ENCODE results near the gene NRG3.

Gene NRG3

DNA sequence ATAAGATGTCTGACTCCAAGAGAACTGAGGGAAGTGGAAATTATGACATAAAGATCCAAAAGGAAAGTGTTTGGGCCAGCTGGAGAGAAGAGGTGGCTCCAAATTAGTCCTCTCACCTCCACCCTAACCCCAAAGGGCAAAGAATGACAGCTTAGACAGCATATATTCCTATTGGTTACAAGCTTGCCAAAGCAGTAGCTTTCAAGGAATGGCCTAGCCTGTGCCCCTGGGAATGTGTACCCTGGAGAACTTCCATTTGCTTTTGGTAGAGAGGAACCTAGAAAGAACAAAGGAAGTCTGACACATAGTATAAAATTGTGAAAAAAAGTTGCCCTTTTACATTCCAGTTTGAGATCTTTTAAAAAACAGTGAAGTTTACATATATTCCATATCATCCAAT is 11.2 kb upstream of the NRG3 start (continued):
- no peak for TF ChIP-seq ZNF624 (tag by site-specific recombination; IDR thresholded peaks at IDR 0.05)
- TF ChIP-seq ZNF2 (tag by site-specific recombination; IDR thresholded peaks at IDR 0.05): no peak
- no peak for TF ChIP-seq KLF8 (tag by site-specific recombination; IDR thresholded peaks at IDR 0.05)
- TF ChIP-seq ZNF596 (tag by site-specific recombination; IDR thresholded peaks at IDR 0.05): no peak
- no peak for TF ChIP-seq HOXD13 (CRISPR knock-in tag; IDR thresholded peaks at IDR 0.05; ENCODE audit: borderline replicate concordance)
- no peak for TF ChIP-seq ZNF10 (tag by site-specific recombination; IDR thresholded peaks at IDR 0.05)

DNA sequence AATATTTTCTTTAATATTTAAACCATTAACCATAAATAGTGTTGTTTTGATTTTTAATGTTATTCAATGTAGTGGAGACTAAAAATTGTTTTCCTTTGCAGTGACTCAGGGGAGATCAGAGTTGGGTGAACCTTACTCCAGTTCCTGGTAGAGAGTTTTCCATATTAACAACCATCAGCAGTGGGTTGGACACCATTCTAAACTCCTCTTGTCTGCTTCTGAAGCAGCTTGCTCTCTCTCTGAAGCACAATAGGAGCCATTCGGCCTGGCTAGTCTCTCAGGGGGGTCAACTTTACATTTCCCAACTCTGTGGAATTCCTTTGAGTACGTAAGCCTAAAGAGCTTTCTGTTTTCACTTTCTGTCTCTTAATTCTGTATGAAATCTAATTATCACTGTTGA is 9.4 kb upstream of the NRG3 start:
- H3K4me1 ChIP-seq (ENCODE audit: control insufficient read depth, insufficient read depth, low read length): peaks cover 6% of the 10 kb centered on the region
- H3K36me3 ChIP-seq (ENCODE audit: control insufficient read depth in 2 of 2, insufficient read depth in 1 of 2, low read length in 2 of 2): no peaks in the 10 kb centered on the region
- H3K9me3 ChIP-seq (ENCODE audit: control insufficient read depth, insufficient read depth, low read depth, low read length): no peaks in the 10 kb centered on the region
- ChIA-PET CTCF (no interaction called here), POLR2A (no interaction called here)
- TF ChIP-seq, protein P1, sequence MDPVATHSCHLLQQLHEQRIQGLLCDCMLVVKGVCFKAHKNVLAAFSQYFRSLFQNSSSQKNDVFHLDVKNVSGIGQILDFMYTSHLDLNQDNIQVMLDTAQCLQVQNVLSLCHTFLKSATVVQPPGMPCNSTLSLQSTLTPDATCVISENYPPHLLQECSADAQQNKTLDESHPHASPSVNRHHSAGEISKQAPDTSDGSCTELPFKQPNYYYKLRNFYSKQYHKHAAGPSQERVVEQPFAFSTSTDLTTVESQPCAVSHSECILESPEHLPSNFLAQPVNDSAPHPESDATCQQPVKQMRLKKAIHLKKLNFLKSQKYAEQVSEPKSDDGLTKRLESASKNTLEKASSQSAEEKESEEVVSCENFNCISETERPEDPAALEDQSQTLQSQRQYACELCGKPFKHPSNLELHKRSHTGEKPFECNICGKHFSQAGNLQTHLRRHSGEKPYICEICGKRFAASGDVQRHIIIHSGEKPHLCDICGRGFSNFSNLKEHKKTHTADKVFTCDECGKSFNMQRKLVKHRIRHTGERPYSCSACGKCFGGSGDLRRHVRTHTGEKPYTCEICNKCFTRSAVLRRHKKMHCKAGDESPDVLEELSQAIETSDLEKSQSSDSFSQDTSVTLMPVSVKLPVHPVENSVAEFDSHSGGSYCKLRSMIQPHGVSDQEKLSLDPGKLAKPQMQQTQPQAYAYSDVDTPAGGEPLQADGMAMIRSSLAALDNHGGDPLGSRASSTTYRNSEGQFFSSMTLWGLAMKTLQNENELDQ (tag by site-specific recombination; IDR thresholded peaks at IDR 0.05; ENCODE audit: low read depth): no peak
- TF ChIP-seq GLI2 (tag by site-specific recombination; IDR thresholded peaks at IDR 0.05; ENCODE audit: borderline replicate concordance, low read depth) (no peak), ZNF274 (IDR thresholded peaks at IDR 0.05; ENCODE audit: low read length) (no peak), ZNF274 (tag by site-specific recombination; IDR thresholded peaks at IDR 0.05; ENCODE audit: borderline replicate concordance) (no peak), ZXDB (tag by site-specific recombination; IDR thresholded peaks at IDR 0.05) (no peak), ZNF324 (tag by site-specific recombination; IDR thresholded peaks at IDR 0.05) (no peak), ZNF792 (tag by site-specific recombination; IDR thresholded peaks at IDR 0.05) (no peak), ZNF18 (tag by site-specific recombination; IDR thresholded peaks at IDR 0.05) (no peak), ZSCAN18 (tag by site-specific recombination; IDR thresholded peaks at IDR 0.05) (no peak)
- TF ChIP-seq, protein P2, sequence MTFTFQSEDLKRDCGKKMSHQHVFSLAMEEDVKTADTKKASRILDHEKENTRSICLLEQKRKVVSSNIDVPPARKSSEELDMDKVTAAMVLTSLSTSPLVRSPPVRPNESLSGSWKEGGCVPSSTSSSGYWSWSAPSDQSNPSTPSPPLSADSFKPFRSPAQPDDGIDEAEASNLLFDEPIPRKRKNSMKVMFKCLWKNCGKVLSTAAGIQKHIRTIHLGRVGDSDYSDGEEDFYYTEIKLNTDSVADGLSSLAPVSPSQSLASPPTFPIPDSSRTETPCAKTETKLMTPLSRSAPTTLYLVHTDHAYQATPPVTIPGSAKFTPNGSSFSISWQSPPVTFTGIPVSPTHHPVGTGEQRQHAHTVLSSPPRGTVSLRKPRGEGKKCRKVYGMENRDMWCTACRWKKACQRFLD (tag by site-specific recombination; IDR thresholded peaks at IDR 0.05): no peak
- TF ChIP-seq, protein P3, sequence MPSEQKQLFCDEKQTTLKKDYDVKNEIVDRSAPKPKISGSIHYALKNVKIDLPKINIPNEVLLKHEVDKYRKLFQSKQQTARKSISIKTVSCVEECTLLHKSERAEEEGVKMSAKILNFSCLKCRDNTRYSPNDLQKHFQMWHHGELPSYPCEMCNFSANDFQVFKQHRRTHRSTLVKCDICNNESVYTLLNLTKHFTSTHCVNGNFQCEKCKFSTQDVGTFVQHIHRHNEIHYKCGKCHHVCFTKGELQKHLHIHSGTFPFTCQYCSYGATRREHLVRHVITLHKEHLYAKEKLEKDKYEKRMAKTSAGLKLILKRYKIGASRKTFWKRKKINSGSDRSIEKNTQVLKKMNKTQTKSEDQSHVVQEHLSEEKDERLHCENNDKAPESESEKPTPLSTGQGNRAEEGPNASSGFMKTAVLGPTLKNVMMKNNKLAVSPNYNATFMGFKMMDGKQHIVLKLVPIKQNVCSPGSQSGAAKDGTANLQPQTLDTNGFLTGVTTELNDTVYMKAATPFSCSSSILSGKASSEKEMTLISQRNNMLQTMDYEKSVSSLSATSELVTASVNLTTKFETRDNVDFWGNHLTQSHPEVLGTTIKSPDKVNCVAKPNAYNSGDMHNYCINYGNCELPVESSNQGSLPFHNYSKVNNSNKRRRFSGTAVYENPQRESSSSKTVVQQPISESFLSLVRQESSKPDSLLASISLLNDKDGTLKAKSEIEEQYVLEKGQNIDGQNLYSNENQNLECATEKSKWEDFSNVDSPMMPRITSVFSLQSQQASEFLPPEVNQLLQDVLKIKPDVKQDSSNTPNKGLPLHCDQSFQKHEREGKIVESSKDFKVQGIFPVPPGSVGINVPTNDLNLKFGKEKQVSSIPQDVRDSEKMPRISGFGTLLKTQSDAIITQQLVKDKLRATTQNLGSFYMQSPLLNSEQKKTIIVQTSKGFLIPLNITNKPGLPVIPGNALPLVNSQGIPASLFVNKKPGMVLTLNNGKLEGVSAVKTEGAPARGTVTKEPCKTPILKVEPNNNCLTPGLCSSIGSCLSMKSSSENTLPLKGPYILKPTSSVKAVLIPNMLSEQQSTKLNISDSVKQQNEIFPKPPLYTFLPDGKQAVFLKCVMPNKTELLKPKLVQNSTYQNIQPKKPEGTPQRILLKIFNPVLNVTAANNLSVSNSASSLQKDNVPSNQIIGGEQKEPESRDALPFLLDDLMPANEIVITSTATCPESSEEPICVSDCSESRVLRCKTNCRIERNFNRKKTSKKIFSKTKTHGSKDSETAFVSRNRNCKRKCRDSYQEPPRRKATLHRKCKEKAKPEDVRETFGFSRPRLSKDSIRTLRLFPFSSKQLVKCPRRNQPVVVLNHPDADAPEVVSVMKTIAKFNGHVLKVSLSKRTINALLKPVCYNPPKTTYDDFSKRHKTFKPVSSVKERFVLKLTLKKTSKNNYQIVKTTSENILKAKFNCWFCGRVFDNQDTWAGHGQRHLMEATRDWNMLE (tag by site-specific recombination; conservative IDR thresholded peaks at IDR 0.05; ENCODE audit: low read depth): no peak
- H3K4me3 ChIP-seq (ENCODE audit: low read depth, low read length): no peak overlapping the region
- H3K27ac ChIP-seq (ENCODE audit: extremely low read depth, low read depth, low read length): no peak overlapping the region

Measured in HEK293 (cell line).